ENCODE measurements around the gene DNAJA1.

DNAJA1 gene

GRCh38 chr9:33029231-33029786 lies 4.2 kb downstream of the DNAJA1 start:
- no peak for DNase-seq

GRCh38 chr9:33030285-33030684 lies 5.2 kb downstream of the DNAJA1 start:
- DNase-seq = no peak

- DNase-seq = no peak
These were observed 7.2 kb downstream of the DNAJA1 start for GRCh38 chr9:33032292-33032691.

- no peak for DNase-seq
These were observed 7.8 kb downstream of the DNAJA1 start for GRCh38 chr9:33032865-33033264.

GRCh38 chr9:33040792-33041431 lies 15.8 kb downstream of the DNAJA1 start:
- DNase-seq = no peak

GRCh38 chr9:33041432-33042188 lies 16.5 kb downstream of the DNAJA1 start:
- DNase-seq = no peak

GRCh38 chr9:33042473-33042872 lies 17.4 kb downstream of the DNAJA1 start:
- DNase-seq = no peak

- no peak for DNase-seq
These were observed 18.6 kb downstream of the DNAJA1 start for GRCh38 chr9:33043671-33044070.

- DNase-seq = peak; percentile 59
These were observed 19.1 kb downstream of the DNAJA1 start for GRCh38 chr9:33044162-33044673.

GRCh38 chr9:33044677-33045282 lies 19.7 kb downstream of the DNAJA1 start:
- DNase-seq = no peak

- DNase-seq = no peak
These were observed 21.0 kb downstream of the DNAJA1 start for GRCh38 chr9:33046061-33046460.

- DNase-seq = no peak
These were observed 23.0 kb downstream of the DNAJA1 start for GRCh38 chr9:33048054-33048465.

- no peak for DNase-seq
These were observed 24.7 kb downstream of the DNAJA1 start for GRCh38 chr9:33049680-33050361.

GRCh38 chr9:33051144-33051543 lies 26.1 kb downstream of the DNAJA1 start:
- DNase-seq = no peak

- no peak for DNase-seq
These were observed 40.3 kb downstream of the DNAJA1 start for GRCh38 chr9:33065157-33066076.

- DNase-seq = no peak
These were observed 43.9 kb downstream of the DNAJA1 start for GRCh38 chr9:33068991-33069390.

- DNase-seq = peak; percentile 96
These were observed 51.3 kb downstream of the DNAJA1 start, which contains the start of gene SMU1 for GRCh38 chr9:33076046-33077004. TSS of gene SMU1 (minus strand) at chr9:33076674. CDS start at chr9:33076608, 66 bp downstream.

GRCh38 chr9:33080534-33080933 lies 55.5 kb downstream of the DNAJA1 start:
- DNase-seq = no peak

GRCh38 chr9:33081128-33081851 lies 56.2 kb downstream of the DNAJA1 start:
- peak; percentile 68 for DNase-seq

- no peak for DNase-seq
These were observed 57.1 kb downstream of the DNAJA1 start for GRCh38 chr9:33082128-33082527.

Data from stimulated activated CD4-positive, alpha-beta T cell treated with anti-CD3 and anti-CD28 coated beads, Interleukin-4, amount 100 ng/mL, for 24 hours (primary cell).